ENCODE data around the gene LMNB1.
"Not testable (repeated sequence)": the region's sequence is repeated elsewhere in the genome, so short reads cannot be mapped to it uniquely, and the experiment has no call there.

- TF ChIP-seq POLR2AphosphoS5 (IDR thresholded peaks at IDR 0.05; ENCODE audit: low read depth, low read length); CTCF (CRISPR knock-in tag; IDR thresholded peaks at IDR 0.05); ATF3 (CRISPR knock-in tag; IDR thresholded peaks at IDR 0.05); RFXAP (CRISPR knock-in tag; IDR thresholded peaks at IDR 0.05; ENCODE audit: borderline replicate concordance); CEBPZ (IDR thresholded peaks at IDR 0.05; ENCODE audit: low read length): not testable (repeated sequence)
Observed at GRCh38 chr5:126843375-126843774, 66.4 kb downstream of the LMNB1 start.
